ENCODE results near the gene UBAC2.
A peak's percentile ranks its signal among the peaks of the same experiment; 100 is the strongest.

The UBAC2 gene

DNA sequence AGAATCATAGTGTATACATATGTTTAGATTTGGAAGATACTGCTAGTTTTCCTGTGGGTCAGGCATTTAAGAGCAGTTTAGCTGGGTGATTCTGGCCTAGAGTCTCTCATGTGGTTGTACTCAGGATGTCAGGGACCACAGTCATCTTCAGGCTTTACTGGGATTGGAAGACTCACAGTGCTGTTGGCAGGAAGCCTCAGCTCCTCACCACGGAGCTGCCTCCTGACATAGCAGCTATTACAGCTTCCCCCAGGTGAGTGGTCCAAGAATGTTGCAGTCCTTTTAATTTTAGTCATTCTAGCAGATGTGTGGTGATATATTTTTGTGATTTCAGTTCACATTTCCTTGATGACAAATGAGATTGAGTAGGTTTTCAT, 74.4 kb downstream of the UBAC2 start:
- DNase-seq: peak; percentile 55

DNA sequence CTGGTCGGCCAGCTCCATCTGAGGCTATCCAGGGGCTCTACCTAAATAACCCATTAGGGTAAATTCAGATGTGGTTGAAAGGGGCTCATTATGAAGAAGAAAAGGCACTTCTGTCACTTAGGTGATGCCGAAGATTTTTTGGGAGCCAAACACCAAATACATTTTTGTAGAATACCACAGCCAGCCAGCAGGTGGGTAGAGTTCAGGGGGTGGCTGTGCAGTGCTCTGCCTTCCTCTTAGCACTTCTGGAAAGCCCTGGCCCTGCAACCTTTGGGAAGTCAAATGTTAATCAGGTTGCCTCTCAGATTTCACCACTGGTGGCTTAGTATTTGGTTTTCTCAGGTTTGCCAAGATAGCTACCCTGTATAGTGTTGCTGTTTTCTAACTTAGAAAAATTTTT, 76.1 kb downstream of the UBAC2 start:
- DNase-seq: no peak

DNA sequence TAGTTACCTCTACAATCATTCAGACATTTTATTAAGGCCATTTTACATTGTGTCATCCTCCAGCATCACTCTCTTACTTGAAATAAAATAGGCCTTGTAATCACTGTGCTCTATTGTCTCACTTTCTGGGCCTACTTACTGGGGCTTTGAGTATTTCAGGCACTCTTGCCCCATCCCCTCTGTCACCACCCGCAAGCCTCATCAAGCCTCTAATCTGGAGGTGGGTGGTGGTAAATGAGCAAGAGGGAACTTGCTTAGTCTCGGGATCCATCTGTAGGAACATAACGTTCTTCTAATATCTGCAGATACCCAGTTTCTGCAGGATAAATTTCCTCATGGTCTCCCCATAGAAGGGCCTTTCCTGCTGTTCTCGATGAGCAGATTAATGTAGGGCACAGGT, 77.0 kb downstream of the UBAC2 start:
- DNase-seq: no peak

DNA sequence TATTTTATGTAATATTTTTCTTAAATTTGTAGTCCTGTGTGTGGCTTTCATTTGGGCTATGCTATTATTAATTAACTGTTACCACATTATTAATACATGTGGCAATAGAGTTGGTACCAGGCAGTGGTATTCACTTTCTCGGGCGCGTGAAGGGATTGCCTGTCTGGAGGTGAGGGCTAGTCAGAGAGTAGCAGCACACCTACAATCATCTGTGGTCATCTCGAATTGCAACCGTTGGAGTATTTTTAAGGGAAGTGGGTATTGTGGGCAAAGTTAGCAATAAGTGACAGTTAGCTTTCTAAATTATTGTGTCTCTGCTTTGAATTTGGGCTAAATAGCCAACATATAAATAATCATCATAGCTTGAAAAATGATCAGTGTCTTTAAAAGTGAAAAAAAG, 77.5 kb downstream of the UBAC2 start:
- DNase-seq: no peak

DNA sequence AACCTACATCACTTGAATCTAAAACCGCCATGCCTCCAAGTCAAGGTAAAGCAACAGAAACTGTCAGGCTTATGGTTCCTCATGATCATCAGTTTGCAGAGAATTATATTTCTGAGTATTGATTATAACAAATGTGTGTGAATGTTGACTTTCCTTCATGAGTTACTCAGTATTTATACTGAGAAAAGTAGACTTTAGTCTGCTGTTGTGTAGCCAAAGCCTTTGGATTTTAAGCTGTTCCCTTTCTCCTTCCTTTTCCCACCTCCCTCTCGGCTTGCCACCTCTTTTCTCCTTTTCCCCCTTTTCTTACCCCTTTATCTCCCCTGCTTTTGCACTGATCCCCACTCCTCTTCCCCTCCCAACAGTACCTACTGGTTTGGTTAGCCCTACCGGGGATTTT, 78.2 kb downstream of the UBAC2 start:
- DNase-seq: no peak

DNA sequence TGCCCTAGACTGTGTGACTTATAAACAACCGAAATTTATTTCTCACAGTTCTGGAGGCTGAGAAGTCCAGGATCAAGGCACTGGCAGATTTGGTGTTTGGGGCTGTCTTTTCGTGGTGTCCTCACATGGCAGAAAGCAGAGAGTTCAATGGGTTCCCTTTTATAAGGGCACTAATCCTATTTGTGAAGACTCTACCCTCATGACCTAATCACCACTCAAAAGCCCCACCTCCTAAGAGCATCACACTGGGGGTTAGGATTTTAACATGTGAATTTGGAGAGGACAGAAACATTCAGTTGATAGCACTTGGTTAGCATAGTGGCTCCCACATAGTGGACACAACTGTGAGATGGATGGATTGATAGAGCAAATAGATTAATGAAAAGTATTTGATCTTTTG, 79.0 kb downstream of the UBAC2 start:
- DNase-seq: no peak

DNA sequence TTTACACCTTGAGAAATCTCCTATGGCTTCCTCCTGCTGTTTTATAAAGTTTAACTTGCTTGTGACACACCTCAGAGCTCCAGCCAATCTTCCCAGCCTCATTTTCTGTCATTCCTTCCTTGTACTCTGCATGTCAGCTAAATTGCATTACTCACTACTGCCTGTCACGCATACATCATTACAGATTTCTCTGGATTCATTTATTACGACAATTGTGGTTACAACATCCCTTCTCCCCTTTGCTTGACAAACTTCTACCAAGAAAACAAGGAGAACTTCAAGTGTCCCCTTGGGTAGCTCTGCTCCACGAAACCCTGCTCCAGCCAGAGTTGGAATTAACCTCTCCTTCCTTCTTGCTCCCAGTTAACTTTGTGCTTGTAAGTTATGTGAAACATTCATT, 79.5 kb downstream of the UBAC2 start:
- DNase-seq: no peak

DNA sequence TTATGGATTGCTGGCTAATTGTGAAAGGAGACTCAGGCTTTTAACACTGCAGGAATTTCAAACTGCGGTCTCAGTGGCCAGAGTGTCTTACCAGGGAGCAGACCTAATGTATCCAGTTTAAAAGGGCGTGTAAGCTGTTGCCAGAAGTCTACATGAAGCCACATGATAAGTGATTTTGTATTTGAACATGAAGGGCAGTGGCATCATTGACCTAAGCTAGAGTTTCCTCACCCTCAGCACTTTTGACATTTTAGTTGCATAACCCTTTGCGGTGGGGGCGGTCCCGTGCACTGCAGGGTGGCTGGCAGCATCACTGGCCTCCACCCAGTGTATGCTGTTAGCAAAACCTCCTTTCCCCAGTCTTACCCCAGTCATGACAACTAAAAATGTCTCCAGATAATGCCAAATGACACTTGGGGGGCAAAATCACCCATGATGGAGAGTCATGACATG, 81.2 kb downstream of the UBAC2 start:
- peak; percentile 64 for DNase-seq

DNA sequence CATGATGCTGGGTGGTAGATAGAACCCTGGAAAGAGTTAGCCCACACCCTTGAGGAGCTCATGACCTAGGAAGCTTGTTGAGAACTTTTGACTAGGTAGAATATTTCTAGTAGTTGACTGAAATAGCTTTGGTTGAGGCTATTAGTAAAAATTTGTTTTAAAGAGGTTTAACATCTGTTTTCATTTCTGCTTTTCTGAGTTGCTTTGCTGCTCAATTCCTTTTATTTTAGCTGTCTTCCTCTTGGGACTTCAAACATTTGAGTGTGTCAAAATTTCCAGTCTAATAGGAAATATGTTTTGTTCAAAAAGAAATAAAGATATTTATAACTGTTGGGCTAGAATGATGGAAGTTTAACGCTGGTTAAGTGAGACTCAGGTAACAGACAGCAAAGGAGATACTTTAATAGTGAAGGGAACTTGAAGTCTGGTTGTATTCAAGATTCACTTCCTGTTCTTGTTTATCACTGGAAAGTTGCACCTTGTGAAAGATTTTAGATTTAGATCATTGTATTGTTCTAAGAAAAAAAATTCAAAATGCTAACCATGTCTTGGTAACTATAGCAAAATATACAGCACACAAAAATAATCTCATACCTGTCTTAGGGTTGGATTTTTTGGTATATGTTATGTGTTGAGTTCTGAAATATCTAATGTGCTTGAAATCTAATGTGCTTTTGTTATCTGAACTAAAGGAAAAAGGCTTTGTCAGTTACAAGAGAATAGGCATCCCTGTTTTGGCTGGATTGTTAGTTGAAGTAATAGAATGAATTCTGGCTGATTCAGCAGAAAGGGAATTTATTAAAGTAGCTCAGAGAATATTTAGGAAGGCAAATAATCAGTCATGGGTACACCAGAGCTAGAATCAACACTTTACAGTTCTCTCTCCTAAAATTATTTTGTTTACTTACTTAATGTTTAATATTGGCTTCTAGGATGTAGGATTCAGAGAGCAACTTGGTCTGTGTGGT, 81.9 kb downstream of the UBAC2 start:
- no peak for DNase-seq

DNA sequence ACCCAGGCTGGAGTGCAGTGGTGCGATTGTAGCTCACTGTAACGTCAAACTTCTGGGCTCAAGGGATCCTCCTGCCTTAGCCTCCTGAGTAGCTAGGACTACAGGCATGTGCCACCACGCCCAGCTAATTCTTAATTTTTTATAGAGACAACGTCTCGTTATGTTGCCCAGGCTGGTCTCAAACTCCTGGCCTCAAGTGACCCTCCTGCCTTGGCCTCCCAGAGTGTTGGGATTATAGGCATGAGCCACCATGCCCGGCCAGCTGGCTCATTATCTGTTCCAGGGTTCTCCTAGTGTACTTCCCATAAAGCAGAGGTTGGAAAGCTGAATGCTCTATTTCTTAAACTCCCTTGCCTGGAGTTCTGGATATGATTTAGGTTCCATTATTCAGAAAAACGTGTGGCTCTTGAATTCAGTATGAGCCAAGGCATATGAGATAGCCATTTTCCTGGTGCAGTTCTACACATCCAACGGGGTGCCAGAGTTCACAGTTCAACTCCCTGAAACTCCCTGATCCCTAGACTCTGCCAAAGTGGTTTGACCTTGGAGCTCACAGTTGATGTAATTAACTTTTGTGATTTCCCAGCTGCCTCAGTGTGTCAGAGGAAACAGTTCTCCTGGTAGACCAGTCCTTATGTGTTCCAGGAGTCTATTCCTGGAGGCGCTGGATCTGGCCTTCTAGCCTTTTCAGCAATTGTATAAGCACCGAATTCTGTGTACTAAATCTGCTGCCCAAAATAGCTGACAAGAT, 85.0 kb downstream of the UBAC2 start:
- no peak for DNase-seq

DNA sequence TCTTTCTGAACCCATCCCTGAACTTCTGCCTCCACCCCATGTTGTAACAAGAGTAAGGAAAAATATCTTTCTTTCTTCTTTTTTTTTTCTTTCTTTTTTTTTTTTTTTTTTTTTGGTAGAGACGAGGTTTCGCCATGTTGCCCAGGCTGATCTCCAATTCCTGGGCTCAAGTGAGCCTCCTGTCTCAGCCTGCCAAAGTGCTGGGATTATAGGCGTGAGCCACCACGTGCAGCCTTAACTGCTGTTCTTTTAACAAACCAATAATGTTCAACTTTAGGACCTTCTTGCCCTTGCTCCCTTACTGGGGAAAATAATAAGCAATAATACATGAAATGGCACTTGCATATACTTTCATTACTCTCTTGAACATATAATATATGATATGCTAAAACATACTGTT, 86.9 kb downstream of the UBAC2 start:
- DNase-seq: no peak

DNA sequence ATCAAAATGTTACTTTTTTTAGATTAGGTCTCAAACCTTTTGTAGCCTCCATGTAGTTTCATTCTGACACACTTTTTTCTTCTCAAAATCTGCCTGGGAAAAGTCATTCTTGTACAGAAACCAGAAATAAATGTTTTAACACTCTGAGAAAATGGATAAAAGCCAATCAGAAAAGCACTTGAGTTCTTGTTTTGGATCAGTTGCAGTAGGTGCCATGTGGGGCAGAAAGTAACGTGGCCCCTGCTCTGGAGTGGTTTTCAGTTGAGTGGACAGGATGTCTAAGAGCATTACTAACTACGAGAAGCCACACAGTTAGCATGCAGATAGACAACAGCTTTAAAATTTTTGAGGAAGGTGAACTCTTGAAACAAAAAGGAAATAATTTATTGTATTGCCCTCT, 87.4 kb downstream of the UBAC2 start:
- DNase-seq: peak; percentile 64

DNA sequence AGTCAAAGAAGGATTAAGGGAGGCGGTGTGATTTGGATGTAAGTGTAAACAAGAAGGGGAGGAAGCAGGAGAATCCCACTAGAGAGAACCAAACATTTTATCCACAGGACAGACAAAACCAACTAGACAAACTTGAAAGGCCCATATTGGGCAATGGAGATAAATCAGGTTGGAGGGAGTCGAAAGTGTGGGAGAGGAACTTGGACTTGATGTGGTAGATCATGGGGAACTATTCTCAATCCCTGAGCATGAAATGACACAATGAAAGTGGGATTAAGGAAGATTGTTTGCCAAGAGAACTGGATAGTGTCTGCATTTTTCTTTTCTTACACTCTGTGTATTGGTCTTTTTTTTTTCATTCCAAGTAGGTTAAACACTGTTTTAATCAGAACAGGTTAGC, 88.6 kb downstream of the UBAC2 start:
- DNase-seq: no peak

DNA sequence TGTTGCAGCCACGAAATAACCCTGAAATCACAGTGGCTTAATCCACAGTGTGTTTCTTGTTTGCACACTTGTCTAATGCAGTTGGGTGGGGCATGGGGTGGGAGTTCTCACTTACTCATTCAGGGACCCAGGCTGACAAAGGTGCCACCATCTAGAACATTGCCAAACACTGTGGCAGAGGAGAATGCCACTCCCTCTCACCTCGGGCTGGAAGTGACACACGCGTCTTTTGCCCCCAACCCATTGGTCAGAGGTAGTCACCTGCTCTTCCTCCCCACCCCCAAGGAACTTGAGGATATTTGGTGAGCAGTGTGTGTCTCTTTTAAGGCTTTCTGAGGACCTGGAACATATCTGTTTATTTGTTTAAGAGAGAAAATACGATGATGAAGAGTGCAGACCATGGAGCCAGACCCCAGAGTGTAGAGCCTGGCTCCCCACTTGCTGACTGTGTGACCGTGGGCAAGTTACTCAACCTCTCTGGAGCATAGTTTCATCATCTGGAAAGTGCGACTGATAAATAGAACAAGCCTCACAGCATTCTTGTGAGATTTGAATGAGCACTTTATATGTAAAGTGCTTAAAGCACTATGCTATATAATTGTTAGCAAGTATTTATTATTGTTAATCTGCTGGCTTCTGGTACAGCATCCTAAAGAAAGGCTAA, 89.2 kb downstream of the UBAC2 start:
- peak; percentile 78 for DNase-seq

DNA sequence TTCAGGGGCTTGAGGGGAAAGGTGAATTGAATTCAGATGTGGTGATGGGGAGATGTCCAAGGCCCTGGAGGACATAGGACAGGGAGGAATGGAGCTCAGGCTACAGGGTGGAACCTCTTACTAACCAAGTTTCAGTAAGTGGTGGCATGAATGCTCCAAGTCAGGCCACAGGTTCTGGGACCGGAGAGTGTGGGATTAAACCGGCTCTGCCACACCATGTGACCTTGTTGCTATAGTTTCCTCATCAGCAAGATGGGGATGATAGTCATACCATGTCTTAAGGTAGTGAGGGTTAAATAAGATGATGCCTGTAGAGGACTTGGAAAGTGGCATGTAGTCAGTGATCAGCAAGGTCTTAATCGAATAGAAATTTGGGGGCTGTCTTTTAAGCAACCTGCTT, 90.2 kb downstream of the UBAC2 start:
- no peak for DNase-seq

DNA sequence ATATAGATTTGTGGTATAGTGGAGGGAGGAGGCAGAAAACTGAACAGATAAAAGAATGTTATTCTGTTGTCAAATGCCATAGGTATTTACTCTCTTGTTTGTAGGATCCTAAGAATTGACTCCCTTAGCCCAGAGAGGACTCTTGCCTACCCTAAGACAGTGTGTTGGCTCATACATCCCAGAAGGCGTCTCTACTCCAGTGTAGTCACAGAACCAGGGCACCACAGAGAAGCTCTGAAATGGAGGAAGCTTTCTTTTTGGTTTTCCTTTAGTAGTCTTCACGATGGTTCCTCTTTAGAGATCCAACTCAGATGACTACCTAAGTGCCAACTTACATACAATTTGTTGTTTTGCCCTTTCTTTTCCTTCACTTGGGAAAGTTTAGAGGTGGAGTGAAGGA, 92.5 kb downstream of the UBAC2 start:
- no peak for DNase-seq

DNA sequence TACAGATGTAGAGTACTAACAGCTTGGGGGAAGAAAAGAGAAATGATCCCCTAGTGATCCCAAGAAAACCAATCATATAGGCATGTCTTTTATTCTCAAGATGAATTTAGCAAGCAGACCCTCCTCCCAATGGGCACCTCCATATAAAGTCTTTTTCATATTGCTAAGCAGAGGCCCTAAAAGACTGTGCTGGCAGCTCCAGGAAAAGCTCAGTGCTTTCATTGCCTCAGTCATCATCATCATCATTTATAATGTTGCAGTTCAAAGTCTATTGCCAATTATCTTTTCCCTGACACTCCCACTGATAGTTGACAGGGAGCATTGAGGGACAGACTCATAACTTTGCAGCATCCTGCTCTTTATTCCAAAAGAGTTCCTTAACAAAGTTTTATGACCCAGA, 93.5 kb downstream of the UBAC2 start:
- DNase-seq: no peak

DNA sequence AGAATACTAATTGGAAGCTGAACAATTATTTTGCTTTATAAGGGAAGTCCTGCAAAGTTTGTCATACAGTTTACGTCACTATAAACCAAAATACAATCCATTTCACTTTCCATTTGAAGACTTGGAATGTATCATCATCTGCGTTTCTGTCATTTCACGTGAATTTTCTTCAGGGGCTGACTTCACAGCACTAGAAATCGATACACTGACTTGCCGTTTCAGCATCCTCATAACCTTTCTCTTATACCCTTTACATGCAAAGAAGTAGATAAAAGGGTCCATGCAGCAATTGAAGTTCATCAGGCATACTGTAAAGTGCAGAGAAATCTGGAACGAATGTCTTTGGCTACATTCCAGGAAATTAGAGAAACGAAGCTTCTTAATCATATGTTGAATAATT, 94.3 kb downstream of the UBAC2 start:
- DNase-seq: no peak

DNA sequence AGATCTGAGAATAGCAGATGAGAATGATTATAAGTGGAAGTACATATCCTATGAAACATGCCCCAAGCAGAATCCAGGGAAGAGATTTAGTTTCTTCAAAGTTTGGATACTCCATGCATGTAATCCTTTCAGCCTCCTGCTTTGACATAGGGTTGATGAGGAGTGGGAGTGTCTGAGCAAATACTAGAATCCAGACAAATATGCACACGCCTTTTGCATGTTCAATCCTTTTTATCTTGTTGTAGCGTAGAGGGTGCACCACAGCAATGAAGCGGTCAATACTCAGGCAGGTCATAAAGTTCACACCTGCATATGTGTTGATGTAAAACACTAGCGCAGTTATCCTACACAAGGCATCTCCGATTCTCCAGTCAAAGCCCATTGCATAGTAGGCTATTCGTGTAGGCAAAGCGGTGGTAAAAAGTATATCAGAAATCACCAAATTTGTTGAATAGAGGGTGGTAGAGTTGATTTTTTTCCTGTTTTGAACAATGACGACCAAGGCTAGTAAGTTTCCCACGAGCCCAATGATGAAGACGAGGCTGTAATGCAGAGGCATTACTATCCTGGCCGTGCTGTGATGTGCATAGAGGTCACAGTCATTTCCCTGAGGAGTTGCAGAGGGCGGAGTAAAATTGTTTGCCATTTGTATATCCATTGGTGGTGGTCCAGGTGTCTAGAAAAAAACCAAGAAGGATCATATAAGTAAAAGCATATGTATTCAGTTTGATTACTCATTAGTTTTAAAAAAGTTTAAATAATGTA, 95.0 kb downstream of the UBAC2 start:
- DNase-seq: no peak

DNA sequence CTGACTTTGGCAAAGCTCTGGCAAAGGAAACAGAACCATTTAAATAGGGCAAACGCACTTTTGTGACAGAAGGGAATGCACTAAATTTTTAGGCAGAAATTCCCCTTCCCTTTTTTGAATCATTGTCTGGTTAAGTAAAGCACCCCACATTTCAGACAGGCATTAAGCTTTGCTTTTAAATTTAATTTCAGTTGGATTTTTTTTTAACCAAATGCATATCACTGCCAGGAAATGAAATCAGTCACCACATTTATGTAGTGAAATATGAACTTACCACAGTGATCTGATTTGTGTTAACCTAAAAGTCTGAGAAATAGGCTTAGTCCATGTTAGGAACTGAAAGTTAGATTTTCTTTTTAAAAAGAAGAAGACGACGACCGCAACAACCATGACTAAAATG, 95.7 kb downstream of the UBAC2 start:
- no peak for DNase-seq

DNA sequence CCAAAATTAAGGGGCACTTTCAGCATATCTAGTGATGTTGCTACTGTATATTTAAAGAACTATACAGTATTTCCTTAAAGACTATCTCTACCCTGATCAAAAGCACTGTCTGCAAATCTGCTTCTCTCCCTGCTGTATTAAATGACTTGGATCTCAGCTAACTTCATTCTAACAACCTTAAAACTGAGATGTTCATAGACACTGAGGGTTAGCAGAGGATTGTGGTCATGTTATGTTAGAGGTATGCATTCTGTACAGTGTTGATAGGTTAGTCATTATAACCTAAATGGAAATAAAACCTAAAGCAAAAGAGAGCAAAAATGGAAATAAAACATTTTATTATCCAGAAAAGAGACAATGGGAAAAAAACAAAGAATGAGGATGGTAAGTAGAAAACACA, 96.7 kb downstream of the UBAC2 start:
- no peak for DNase-seq

DNA sequence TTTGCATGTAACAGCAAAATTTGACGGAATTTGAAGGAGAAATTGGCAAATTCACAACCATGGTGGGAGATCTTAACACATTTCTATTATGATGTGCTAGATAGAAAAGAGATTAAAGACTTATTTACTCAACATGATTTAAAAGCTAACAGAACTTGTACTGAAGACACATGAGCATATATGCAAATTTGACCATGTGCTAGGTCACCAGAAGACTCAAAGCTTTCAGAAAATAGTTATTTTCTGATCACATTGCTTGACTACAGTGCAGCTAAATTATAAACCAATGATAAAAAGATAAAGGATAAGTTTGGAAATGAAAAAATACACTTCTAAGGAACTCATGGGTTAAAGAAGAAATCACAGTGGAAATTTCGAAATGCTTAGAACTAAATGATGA, 97.4 kb downstream of the UBAC2 start:
- no peak for DNase-seq

All from stimulated activated CD8-positive, alpha-beta memory T cell treated with anti-CD3 and anti-CD28 coated beads, Interleukin-4, amount 100 ng/mL, for 48 hours (primary cell).